Endothelial cell of umbilical vein (primary cell): ENCODE data around the gene ZBTB7C. TPM values are rescaled to one million over a fixed set of nuclear protein-coding genes. Genes with fewer than 3 reads are reported as not detected.

Source experiments
- BruUV-seq: library from RNA; stranded (reverse); fragments of 400-500 nt; replicated peaks from 2 replicates; lab custom pipeline; 2021; lab: Mats Ljungman, UMichigan
- CTCF ChIA-PET: fragments of 300-600, 350-600 bp; sonication (Branson Sonifier 250); formaldehyde crosslinking; loops from one replicate; lab custom pipeline; 2021; ENCODE audit warnings: antibody characterized with exemption, inconsistent platforms; lab: Charles Lee
- POLR2A ChIA-PET: fragments of 300-600, 350-600 bp; sonication (Branson Sonifier 250); formaldehyde crosslinking; loops from one replicate; lab custom pipeline; 2021; ENCODE audit warnings: antibody characterized with exemption, inconsistent platforms; lab: Charles Lee
- DNase-seq: peaks from one replicate; pipeline ENCODE4 v3.0.0-alpha.2; 2011; ENCODE audit warnings: low read depth, low spot score
- FAIRE-seq: peaks from 2 replicates; lab custom pipeline; 2011; peaks lifted over from hg19 to GRCh38; lab: Jason Lieb, UNC
- H2AFZ ChIP-seq: 2 replicates; pipeline ENCODE4 v1.6.0; 2012; ENCODE audit warnings: low read depth, low read length, control low read depth, inconsistent platforms
- H3K27ac ChIP-seq: 2 replicates; pipeline ENCODE4 v1.5.1; 2011; ENCODE audit warnings: low read depth, mild to moderate bottlenecking, control low read depth, low read length, moderate library complexity; ENCODE audit not compliant: insufficient read depth
- H3K27me3 ChIP-seq, 2 experiments: 2 replicates each; pipeline versions ENCODE4 v1.6.0 to v1.6.1; 2011; ENCODE audit warnings: low read length in 2 of 2, mixed read lengths in 1 of 2; ENCODE audit not compliant: control insufficient read depth in 2 of 2, insufficient read depth in 2 of 2
- H3K36me3 ChIP-seq, 2 experiments: 2 replicates in 1 of 2; 3 replicates in 1 of 2; pipeline ENCODE4 v1.5.1; 2011; ENCODE audit warnings: low read length in 2 of 2, mild to moderate bottlenecking in 1 of 2, moderate library complexity in 1 of 2; ENCODE audit not compliant: control insufficient read depth in 2 of 2, insufficient read depth in 2 of 2; ENCODE audit errors: extremely low read depth in 1 of 2
- H3K4me1 ChIP-seq: 3 replicates; pipeline ENCODE4 v1.5.1; 2011; ENCODE audit warnings: mild to moderate bottlenecking, low read length; ENCODE audit not compliant: control insufficient read depth, insufficient read depth; ENCODE audit errors: extremely low read depth
- H3K4me2 ChIP-seq: 2 replicates; pipeline ENCODE4 v1.6.1; 2011; ENCODE audit warnings: low read length, control low read depth, mixed read lengths; ENCODE audit not compliant: insufficient read depth
- H3K4me3 ChIP-seq, 3 experiments: fragments of 200-600 bp in 1 of 3; sonication (generic), shearing (Covaris generic) in 1 of 3; replicated peaks in 1 of 3; 2 replicates each; pipeline ENCODE4 v1.5.1; 2011 to 2016; ENCODE audit warnings: control low read depth in 3 of 3, low read length in 3 of 3, mild to moderate bottlenecking in 2 of 3, inconsistent platforms in 1 of 3, low read depth in 1 of 3, moderate library complexity in 1 of 3; ENCODE audit not compliant: insufficient read depth in 1 of 3
- H3K79me2 ChIP-seq: 2 replicates; pipeline ENCODE4 v1.6.0; 2012; ENCODE audit warnings: low read length, inconsistent platforms; ENCODE audit not compliant: control insufficient read depth, insufficient read depth
- H3K9ac ChIP-seq: replicated peaks from 2 replicates; pipeline ENCODE3; 2011; ENCODE audit warnings: low read length, control low read depth; ENCODE audit not compliant: insufficient read depth; ENCODE audit errors: extremely low read depth
- H3K9me1 ChIP-seq: replicated peaks from 3 replicates; pipeline ENCODE4 v1.6.0; 2011; ENCODE audit warnings: mild to moderate bottlenecking, low read length; ENCODE audit not compliant: control insufficient read depth, insufficient read depth; ENCODE audit errors: extremely low read depth
- H3K9me3 ChIP-seq: replicated peaks from 2 replicates; pipeline ENCODE4 v1.5.1; 2012; ENCODE audit warnings: low read length, inconsistent platforms; ENCODE audit not compliant: control insufficient read depth, insufficient read depth
- H4K20me1 ChIP-seq: replicated peaks from 2 replicates; pipeline ENCODE3; 2011; ENCODE audit warnings: mild to moderate bottlenecking, low read length; ENCODE audit not compliant: control insufficient read depth, insufficient read depth; ENCODE audit errors: extremely low read depth
- EZH2 ChIP-seq: IDR thresholded peaks from 2 replicates; pipeline ENCODE4 v1.6.1; 2012; ENCODE audit warnings: borderline replicate concordance, low read depth, mild to moderate bottlenecking, moderate library complexity, low read length, inconsistent platforms; ENCODE audit not compliant: severe bottlenecking
- FOS ChIP-seq: IDR thresholded peaks from 2 replicates; pipeline ENCODE4 v1.6.1; 2011; ENCODE audit warnings: mild to moderate bottlenecking, low read length, moderate library complexity, borderline replicate concordance; ENCODE audit not compliant: insufficient read depth
- GATA2 ChIP-seq: IDR thresholded peaks from 2 replicates; pipeline ENCODE4 v1.7.0; 2011; ENCODE audit warnings: low read depth, mild to moderate bottlenecking, moderate library complexity, mixed read lengths, low read length; ENCODE audit not compliant: insufficient read length, insufficient read depth
- JUN ChIP-seq: IDR thresholded peaks from 2 replicates; pipeline ENCODE4 v1.6.1; 2011; ENCODE audit warnings: borderline replicate concordance, low read depth; ENCODE audit not compliant: insufficient read length, insufficient read depth
- MYC ChIP-seq: IDR thresholded peaks from one replicate; pipeline ENCODE4 v1.6.1; 2011; ENCODE audit warnings: mild to moderate bottlenecking, low read depth, low read length
- POLR2A ChIP-seq: IDR thresholded peaks from 2 replicates; pipeline ENCODE4 v1.6.1; 2012; ENCODE audit warnings: low read depth, mild to moderate bottlenecking, control low read depth, low read length
- POLR2AphosphoS5 ChIP-seq: IDR thresholded peaks from 2 replicates; pipeline ENCODE4 v1.6.1; 2012; ENCODE audit warnings: low read depth, mild to moderate bottlenecking, control low read depth, low read length, moderate library complexity; ENCODE audit not compliant: insufficient read depth
- dilution Hi-C: fragments of 300-500 bp; cut with MboI; formaldehyde crosslinking; loops from one replicate; pipeline ENCODE4 v1.15.0; 2019; ENCODE audit warnings: low sequenced_read_pairs; ENCODE audit not compliant: extremely low pct_ligation_motif_present
- intact Hi-C: fragments of 100-400 bp; cut with micrococcal nuclease; formaldehyde crosslinking; loops from one replicate; pipeline ENCODE4 v1.10.0; 2022
- polyA plus RNA-seq, 4 experiments: library from polyadenylated mRNA; depleted of rRNA in 3 of 4; stranded (reverse) in 3 of 4; unstranded in 1 of 4; fragments of >200 nt; gene quantifications; 2 replicates each; pipeline versions ENCODE4 v1.2.1 to v1.2.3, GENCODE V29; 2011 to 2012; ENCODE audit warnings: missing spikeins in 1 of 4
- total RNA-seq: library from RNA; stranded (reverse); gene quantifications from 2 replicates; pipeline ENCODE4 v1.2.3, GENCODE V29; 2021
- TF ChIP-seq, protein P1 (sequence below): IDR thresholded peaks from 2 replicates; pipeline ENCODE4 v1.6.1; 2011; ENCODE audit not compliant: insufficient read depth, insufficient read length
- TF ChIP-seq, protein P2 (sequence below), 2 donors: IDR thresholded peaks; 1 replicate in 1 of 2; 2 replicates in 1 of 2; pipeline ENCODE4 v1.5.1; 2011; ENCODE audit warnings: low read length in 2 of 2, mild to moderate bottlenecking in 2 of 2, moderate library complexity in 2 of 2, control low read depth in 1 of 2, inconsistent platforms in 1 of 2, low read depth in 1 of 2; ENCODE audit not compliant: insufficient read depth in 1 of 2; ENCODE audit errors: extremely low read depth in 1 of 2

The ZBTB7C gene
- total and polyA plus RNA-seq, 2 donors (not counting 3 experiments of a cell fraction or from before 2014, with no cell fraction given) = not detected

DNA sequence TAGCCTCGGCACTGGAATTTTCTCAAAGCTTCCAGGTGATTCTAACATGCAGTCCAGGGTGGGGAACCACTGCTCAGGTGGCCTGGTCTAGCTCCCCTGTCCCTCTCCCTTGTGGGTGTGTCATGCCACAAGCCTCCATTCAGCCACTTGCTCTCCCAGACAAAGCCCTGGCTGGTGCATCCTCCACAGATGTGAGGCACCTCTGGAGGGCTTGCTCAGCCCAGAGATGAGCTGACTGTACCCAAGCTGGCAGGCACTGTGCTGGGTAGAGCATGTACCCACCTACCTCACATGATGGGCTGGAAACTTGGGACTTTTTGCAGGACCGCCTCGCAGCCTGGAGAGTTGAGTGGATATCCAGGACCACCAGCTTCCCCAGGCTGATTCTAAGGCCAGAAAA is 88.1 kb downstream of the ZBTB7C start:
- H3K4me3 ChIP-seq = no peak overlapping the region
- no peaks in the 10 kb centered on the region for H3K27me3 ChIP-seq
- H3K4me2 ChIP-seq = no peak overlapping the region
- TF ChIP-seq, protein P1, sequence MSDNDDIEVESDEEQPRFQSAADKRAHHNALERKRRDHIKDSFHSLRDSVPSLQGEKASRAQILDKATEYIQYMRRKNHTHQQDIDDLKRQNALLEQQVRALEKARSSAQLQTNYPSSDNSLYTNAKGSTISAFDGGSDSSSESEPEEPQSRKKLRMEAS = no peak
- TF ChIP-seq JUN (no peak), POLR2AphosphoS5 (no peak), FOS (no peak), MYC (no peak), POLR2A (no peak), EZH2 (no peak), GATA2 (no peak)
- TF ChIP-seq, protein P2, sequence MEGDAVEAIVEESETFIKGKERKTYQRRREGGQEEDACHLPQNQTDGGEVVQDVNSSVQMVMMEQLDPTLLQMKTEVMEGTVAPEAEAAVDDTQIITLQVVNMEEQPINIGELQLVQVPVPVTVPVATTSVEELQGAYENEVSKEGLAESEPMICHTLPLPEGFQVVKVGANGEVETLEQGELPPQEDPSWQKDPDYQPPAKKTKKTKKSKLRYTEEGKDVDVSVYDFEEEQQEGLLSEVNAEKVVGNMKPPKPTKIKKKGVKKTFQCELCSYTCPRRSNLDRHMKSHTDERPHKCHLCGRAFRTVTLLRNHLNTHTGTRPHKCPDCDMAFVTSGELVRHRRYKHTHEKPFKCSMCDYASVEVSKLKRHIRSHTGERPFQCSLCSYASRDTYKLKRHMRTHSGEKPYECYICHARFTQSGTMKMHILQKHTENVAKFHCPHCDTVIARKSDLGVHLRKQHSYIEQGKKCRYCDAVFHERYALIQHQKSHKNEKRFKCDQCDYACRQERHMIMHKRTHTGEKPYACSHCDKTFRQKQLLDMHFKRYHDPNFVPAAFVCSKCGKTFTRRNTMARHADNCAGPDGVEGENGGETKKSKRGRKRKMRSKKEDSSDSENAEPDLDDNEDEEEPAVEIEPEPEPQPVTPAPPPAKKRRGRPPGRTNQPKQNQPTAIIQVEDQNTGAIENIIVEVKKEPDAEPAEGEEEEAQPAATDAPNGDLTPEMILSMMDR (IDR thresholded peaks at IDR 0.05; ENCODE audit: extremely low read depth in 1 of 2, insufficient read depth in 1 of 2, low read depth in 1 of 2, low read length in 2 of 2) = no peak
- no peak overlapping the region for H2AFZ ChIP-seq
- FAIRE-seq (no peak), DNase-seq (no peak)
- intact Hi-C loops = no loop called here
- dilution Hi-C loops = no loop called here
- no peaks in the 10 kb centered on the region for H3K79me2 ChIP-seq
- H3K4me1 ChIP-seq = no peaks in the 10 kb centered on the region
- H3K27ac ChIP-seq = no peak overlapping the region
- CTCF ChIA-PET = no interaction called here
- POLR2A ChIA-PET = no interaction called here
- no TSS peak for BruUV-seq
- H3K9ac ChIP-seq = no peak overlapping the region
- H3K9me3 ChIP-seq = no peaks in the 10 kb centered on the region
- no peaks in the 10 kb centered on the region for H4K20me1 ChIP-seq
- H3K9me1 ChIP-seq = no peaks in the 10 kb centered on the region
- no peaks in the 10 kb centered on the region for H3K36me3 ChIP-seq
